ENCODE measurements around the gene CUBN. TPM values are rescaled to one million over a fixed set of nuclear protein-coding genes. Genes with fewer than 3 reads are reported as not detected.

Gene CUBN
- total RNA-seq, 1 experiment from 2014 or later, result 0.07 TPM

DNA sequence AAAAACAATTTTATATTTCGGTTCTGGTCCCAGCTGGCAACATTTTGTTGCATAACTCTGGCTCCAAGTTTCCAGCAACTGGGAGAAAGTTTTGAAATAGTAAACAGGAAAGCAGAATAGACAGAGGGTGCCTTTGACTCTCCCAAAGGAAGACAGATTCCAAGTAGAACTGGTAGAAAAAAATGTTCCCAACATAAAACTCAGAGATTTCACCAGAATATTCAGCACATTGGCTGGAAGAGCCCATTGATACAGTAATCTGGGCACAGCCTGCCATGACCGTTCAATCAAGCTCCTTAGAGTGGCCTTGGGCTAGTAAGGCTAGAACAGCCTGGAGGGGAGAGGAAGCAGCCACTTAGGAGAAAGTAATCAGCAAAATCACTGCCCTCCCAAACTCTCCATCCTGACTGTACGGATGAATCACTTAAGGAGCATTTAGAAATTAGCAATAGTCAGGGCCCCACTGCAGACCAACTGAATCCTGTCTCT lies 120.4 kb downstream of the CUBN start:
- H3K4me3 ChIP-seq, result no peak overlapping the region
- BruUV-seq (replicated peaks), result no TSS peak
- no peaks in the 10 kb centered on the region for H4K20me1 ChIP-seq (ENCODE audit: insufficient read depth)
- H3K9me3 ChIP-seq (ENCODE audit: insufficient read depth, low read depth), result no peaks in the 10 kb centered on the region
- no peak for DNase-seq
- H3K79me2 ChIP-seq (ENCODE audit: low read depth), result no peaks in the 10 kb centered on the region
- no peaks in the 10 kb centered on the region for H3K27me3 ChIP-seq (ENCODE audit: insufficient read depth, low read depth)
- H3K36me3 ChIP-seq (ENCODE audit: low read depth), result no peaks in the 10 kb centered on the region
- H3K4me1 ChIP-seq (replicated peaks; ENCODE audit: insufficient read depth), result no peaks in the 10 kb centered on the region
- H3K27ac ChIP-seq, result no peak overlapping the region
- H2AFZ ChIP-seq, result no peak overlapping the region
- H3F3A ChIP-seq (ENCODE audit: insufficient read depth, low read depth), result no peaks in the 10 kb centered on the region
- TF ChIP-seq EZH2 (IDR thresholded peaks at IDR 0.05; ENCODE audit: low read depth), result no peak
- TF ChIP-seq, protein P1, sequence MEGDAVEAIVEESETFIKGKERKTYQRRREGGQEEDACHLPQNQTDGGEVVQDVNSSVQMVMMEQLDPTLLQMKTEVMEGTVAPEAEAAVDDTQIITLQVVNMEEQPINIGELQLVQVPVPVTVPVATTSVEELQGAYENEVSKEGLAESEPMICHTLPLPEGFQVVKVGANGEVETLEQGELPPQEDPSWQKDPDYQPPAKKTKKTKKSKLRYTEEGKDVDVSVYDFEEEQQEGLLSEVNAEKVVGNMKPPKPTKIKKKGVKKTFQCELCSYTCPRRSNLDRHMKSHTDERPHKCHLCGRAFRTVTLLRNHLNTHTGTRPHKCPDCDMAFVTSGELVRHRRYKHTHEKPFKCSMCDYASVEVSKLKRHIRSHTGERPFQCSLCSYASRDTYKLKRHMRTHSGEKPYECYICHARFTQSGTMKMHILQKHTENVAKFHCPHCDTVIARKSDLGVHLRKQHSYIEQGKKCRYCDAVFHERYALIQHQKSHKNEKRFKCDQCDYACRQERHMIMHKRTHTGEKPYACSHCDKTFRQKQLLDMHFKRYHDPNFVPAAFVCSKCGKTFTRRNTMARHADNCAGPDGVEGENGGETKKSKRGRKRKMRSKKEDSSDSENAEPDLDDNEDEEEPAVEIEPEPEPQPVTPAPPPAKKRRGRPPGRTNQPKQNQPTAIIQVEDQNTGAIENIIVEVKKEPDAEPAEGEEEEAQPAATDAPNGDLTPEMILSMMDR (conservative IDR thresholded peaks at IDR 0.05), result no peak
- no peak overlapping the region for H3K4me2 ChIP-seq
- intact Hi-C loops (cut with micrococcal nuclease; ENCODE audit: unreplicated experiment), result no loop called here
- POLR2A ChIA-PET (ENCODE audit: unreplicated experiment), result no interaction called here
- CTCF ChIA-PET, result no interaction called here
- H3K9me2 ChIP-seq (ENCODE audit: insufficient read depth), result no peaks in the 10 kb centered on the region

DNA sequence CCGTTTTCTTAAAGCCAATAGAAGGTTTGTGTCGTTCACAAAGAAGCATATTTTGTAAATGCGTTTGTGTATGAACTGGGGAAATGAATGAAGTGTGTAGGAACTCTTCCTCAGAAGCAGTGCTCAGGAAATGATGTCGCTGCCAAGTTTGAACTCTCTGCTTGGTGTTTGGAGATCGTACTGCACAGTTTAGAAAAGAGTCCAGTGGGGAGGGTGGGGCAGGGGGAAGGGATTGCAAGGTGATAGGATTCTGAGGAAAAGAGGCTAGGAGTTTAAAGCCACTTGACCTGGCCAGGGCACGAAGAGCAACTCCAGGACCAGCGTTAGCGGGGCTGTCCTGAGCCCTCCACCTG lies 122.2 kb downstream of the CUBN start:
- CTCF ChIA-PET, result no interaction called here

GRCh38 chr10:17006631-17007417 lies 122.8 kb downstream of the CUBN start:
- CTCF ChIA-PET, result no interaction called here
- Histone ChIP-seq H4K20me1 (ENCODE audit: insufficient read depth) (no peaks in the 10 kb centered on the region), H3K79me2 (ENCODE audit: low read depth) (no peaks in the 10 kb centered on the region), H3K27me3 (ENCODE audit: insufficient read depth, low read depth) (no peaks in the 10 kb centered on the region), H3K9me2 (ENCODE audit: insufficient read depth) (no peaks in the 10 kb centered on the region), H3K4me1 (replicated peaks; ENCODE audit: insufficient read depth) (no peaks in the 10 kb centered on the region), H3F3A (ENCODE audit: insufficient read depth, low read depth) (no peaks in the 10 kb centered on the region), H3K36me3 (ENCODE audit: low read depth) (no peaks in the 10 kb centered on the region), H3K9me3 (ENCODE audit: insufficient read depth, low read depth) (no peaks in the 10 kb centered on the region), H3K27ac (no peak overlapping the region), H3K4me3 (no peak overlapping the region), H3K4me2 (no peak overlapping the region), H2AFZ (no peak overlapping the region)
- DNase-seq, result no peak
- TF ChIP-seq, protein P1 (conservative IDR thresholded peaks at IDR 0.05), result no peak
- TF ChIP-seq EZH2 (IDR thresholded peaks at IDR 0.05; ENCODE audit: low read depth), result no peak
- POLR2A ChIA-PET (ENCODE audit: unreplicated experiment), result interaction anchor here (0.5 kb wide), 1 partner anchor 56 kb away, joined by 3 read pairs; no protein-coding TSS in a partner anchor
- BruUV-seq (replicated peaks), result no TSS peak
- intact Hi-C loops (cut with micrococcal nuclease; ENCODE audit: unreplicated experiment), result no loop called here

More for the DNA sequence above, 122.2 kb downstream of the CUBN start:
- BruUV-seq (replicated peaks), result no TSS peak
- Histone ChIP-seq H3K9me2 (ENCODE audit: insufficient read depth) (no peaks in the 10 kb centered on the region), H4K20me1 (ENCODE audit: insufficient read depth) (no peaks in the 10 kb centered on the region), H3K36me3 (ENCODE audit: low read depth) (no peaks in the 10 kb centered on the region), H3K4me1 (replicated peaks; ENCODE audit: insufficient read depth) (no peaks in the 10 kb centered on the region), H3K4me3 (no peak overlapping the region), H3K4me2 (no peak overlapping the region), H3K27ac (no peak overlapping the region), H3K9me3 (ENCODE audit: insufficient read depth, low read depth) (no peaks in the 10 kb centered on the region), H2AFZ (no peak overlapping the region), H3K79me2 (ENCODE audit: low read depth) (no peaks in the 10 kb centered on the region), H3F3A (ENCODE audit: insufficient read depth, low read depth) (no peaks in the 10 kb centered on the region), H3K27me3 (ENCODE audit: insufficient read depth, low read depth) (no peaks in the 10 kb centered on the region)
- intact Hi-C loops (cut with micrococcal nuclease; ENCODE audit: unreplicated experiment), result no loop called here
- POLR2A ChIA-PET (ENCODE audit: unreplicated experiment), result no interaction called here
- TF ChIP-seq EZH2 (IDR thresholded peaks at IDR 0.05; ENCODE audit: low read depth), result no peak
- TF ChIP-seq, protein P1 (conservative IDR thresholded peaks at IDR 0.05), result no peak
- no peak for DNase-seq
